B cell (primary cell): Measurements from ENCODE around the gene CTNNA3.

Experiments used
- EZH2 ChIP-seq: IDR thresholded peaks from 2 replicates; pipeline ENCODE4 v1.6.1; 2012; ENCODE audit warnings: borderline replicate concordance, low read depth, mild to moderate bottlenecking, moderate library complexity, low read length; ENCODE audit not compliant: insufficient read depth, poor library complexity, severe bottlenecking
- TF ChIP-seq, protein P1 (sequence below): fragments of 200-600 bp; IDR thresholded peaks from one replicate; pipeline ENCODE4 v1.8.0; 2022; ENCODE audit warnings: antibody characterized with exemption, mild to moderate bottlenecking

DNA sequence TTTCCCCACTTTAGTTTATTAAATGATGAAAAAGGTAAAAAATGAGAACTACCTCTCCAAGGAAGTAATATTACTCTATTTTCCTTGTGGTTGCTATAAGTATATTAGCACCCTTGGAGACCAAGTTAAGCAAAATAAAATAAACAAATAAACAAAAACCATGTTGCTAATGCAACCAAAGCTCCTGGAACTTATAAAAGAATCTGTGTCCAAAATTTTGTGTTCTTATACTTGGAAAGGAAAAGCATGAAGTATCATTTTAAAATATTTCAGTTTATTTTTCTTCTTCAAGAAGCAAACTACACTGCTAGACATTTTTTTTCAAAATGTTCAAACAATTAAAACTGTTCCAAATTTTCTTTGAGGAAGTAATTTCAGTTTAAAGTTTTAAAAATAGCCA lies 1212.0 kb downstream of the CTNNA3 start:
- TF ChIP-seq EZH2 = no peak
- TF ChIP-seq, protein P1, sequence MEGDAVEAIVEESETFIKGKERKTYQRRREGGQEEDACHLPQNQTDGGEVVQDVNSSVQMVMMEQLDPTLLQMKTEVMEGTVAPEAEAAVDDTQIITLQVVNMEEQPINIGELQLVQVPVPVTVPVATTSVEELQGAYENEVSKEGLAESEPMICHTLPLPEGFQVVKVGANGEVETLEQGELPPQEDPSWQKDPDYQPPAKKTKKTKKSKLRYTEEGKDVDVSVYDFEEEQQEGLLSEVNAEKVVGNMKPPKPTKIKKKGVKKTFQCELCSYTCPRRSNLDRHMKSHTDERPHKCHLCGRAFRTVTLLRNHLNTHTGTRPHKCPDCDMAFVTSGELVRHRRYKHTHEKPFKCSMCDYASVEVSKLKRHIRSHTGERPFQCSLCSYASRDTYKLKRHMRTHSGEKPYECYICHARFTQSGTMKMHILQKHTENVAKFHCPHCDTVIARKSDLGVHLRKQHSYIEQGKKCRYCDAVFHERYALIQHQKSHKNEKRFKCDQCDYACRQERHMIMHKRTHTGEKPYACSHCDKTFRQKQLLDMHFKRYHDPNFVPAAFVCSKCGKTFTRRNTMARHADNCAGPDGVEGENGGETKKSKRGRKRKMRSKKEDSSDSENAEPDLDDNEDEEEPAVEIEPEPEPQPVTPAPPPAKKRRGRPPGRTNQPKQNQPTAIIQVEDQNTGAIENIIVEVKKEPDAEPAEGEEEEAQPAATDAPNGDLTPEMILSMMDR = no peak
